NCI-H1048 (cell line): ENCODE data around the gene ZSWIM6.
A peak's percentile ranks its signal among the peaks of the same experiment; 100 is the strongest.

Source experiments
- DNase-seq: peaks from one replicate; lab custom pipeline; 2025; lab: John Stamatoyannopoulos, UW

The ZSWIM6 gene

DNA sequence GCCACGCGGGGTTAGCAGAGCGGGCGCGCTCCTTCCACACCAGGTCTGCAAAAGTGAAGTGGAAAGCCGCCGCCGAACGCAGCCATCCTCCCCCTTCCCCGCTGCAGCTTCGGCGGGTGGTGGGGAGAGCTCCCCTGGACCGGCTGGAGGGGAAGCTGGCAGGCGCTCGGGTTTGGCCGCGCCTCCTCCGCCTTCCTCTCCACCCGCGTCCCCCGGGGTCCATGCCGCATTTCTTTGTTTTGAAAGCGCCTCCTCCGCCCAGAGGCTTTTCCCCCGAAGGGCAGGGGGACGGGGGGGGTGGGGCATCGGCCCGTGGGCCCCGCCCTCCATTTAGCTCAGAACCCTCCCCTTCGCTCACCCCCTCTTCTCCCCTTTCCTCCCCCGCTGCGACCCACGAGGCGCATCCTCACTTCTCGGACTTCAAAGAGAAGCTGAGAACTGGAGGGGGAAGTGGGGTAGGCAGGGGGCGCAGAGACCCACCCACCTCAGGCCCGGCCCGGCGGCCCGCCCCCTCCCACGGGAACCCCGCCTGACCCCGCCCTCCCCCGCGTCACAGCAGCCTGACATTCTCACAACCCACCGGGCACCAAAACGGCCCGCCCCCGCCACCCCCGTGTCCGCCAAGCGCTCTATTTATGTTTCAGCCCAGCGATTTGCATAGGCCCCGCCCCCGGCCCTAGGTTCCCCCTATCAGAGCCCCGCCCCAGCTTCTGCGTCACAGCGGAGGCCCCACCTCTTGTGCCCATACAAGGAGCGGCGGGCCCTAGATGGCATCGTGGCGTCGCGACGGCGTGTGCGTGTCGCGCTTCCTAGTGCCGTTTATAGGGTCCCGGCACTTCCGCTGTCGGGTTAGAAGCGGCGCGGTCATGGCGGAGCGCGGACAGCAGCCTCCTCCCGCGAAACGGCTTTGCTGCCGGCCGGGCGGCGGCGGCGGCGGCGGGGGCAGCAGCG lies at the start of gene ZSWIM6:
Gene ZSWIM6 (plus strand): TSS at position 852 of the 951 bp plus-strand sequence. CDS start 15 bp downstream, at position 867.
- peak; percentile 98 for DNase-seq

DNA sequence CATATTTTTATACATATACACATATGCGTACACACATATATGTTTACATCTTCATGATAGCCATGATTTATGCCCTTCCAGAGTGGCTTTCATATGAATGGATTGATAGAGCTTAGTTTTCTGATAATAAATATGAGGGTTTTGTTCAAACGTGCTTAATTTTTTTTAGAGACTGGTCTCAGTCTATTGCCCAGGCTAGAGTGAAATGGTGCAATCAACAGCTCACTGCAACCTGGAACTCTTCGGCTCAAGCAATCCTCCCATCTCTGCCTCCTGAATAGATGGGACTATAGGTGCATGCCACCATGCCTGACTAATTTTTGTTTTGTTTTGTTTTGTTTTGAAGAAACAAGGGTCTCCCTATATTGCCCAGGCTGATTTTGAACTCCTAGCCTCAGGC lies 48.6 kb upstream of the ZSWIM6 start:
- no peak for DNase-seq

DNA sequence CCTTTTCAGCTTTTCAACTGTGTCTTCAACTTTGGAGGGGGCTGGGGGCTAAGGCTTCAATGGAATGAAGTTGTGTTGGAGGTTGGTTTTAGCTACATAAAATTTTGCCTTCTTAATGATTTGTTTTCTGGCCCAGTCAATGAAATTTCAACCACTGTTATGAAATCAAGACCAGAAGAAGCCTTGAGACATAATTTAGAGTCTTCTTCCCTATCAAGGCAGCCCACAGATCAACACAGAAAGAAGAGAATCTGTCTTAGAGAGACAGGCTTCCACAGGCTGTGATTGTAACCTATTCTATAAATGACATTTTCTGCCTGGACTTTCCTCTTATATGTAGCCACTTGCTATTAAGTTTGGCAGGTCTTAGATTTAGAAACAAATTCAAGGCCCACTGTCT lies 46.5 kb upstream of the ZSWIM6 start:
- no peak for DNase-seq

DNA sequence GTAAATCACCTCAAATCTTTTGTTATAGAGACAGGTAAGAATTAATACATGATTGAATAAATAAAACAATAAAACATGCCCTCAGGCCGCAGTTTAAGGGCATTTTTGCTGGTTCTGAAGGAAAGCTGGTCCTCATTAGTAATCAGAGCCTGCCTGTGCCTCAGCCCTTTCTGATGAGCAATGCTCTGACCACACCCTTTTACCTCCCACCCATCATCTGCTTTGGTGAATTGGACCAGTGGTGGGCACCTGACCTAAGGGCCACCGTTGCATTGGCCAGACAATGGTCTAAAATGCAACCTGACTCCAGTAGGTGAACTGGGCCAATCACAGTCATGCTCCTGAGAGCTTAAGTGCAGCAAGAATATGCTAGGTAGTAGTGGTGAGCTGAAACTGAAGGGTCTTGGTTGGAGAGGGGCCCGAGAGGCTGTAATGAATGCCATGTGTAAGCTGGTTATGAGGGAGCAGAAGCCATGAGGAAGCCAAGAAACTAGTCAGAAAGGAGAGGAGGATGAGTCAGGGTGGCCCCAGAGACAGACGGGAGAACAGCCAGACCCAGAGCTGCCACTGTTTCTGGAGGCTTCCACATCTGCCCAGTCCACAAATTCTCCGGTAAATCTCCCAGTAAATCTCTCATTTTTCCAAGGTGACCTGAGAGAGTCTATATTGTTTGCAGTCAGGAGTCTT lies 45.5 kb upstream of the ZSWIM6 start:
- DNase-seq, result no peak

DNA sequence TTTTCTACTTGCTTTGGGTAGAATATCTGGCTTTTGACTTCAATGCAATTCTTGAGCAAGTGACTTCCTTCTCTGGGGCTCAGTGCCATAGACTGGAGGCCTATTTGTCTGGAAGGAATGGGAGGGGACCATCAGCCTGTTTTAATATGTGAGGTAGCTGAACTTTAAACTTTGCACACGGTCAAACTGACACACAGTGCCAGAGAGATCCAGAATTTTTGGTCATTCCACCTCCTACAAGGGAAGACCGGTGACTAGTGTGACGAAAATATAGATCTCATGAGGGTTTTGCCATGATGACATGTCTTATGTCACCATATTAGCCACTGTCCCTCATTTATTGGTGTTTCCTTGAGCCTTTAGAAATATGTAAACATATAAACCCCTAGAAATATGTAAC lies 44.6 kb upstream of the ZSWIM6 start:
- no peak for DNase-seq

DNA sequence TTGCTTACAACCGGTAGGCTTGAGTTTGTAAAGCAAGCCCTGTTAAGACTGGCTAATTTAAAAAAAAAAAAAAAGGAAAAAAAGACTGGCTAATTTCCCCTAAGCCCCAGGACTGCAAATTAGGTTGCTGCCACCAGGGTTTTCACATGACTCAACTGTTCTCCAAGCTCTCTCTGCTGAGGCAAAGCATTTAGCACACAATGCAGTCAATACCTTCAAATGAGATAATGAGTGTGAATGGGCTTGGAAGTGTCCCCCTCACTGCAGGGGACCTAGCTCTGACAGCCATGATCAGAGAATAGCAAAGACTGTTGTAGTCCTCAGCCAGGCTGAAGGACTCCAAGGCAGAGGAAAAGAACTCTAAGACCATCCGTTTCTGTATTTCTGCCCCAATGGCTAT lies 42.8 kb upstream of the ZSWIM6 start:
- DNase-seq, result no peak

DNA sequence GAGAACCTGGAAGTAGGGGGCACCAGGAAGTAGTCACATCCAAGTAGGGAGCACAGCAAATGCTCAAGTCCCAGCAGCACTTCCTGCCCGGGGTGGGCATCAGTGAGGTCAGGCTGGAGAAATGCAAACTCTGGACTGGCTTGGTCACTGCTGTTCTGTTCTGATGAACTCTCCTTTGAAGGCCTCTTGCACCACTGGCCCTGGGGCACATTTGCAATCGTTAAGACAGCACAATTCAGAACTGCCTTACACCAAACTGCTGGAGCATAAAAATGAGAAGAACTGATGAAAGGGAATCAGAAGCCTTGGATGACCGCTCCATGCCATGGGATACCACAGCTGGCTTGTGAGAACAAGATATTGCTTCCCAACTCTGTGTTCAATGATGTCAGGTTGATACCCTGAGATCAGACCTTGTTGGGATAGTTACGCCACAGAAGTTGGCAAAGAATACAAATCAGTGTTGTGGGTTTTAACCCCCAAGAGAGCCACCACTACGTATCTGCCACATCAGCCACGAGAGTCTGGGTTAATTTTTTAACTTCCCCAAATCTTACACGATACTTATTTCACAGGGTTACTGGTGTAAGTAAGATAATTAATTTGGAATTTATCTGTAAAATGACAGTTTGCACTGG lies 42.3 kb upstream of the ZSWIM6 start:
- DNase-seq, result no peak

DNA sequence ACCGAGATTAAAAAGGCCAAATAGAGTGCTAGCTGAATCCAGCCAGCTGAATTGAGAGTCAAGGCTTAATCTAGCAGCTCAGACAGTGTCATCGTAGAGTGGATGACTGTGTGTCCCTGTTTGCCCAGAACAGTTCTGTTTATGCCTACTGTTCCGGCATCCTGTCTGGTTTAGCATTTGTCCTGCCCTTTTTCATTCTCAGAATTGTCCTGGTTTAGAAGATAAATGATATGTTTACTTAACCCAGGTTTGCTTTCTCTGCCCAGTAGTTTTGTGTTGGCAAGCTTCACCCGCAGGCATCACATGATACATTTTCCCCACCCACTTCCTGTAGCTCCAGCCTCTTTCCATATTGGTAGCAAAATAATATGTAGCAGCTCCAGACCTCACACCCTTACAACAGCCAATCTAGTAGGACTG lies 41.3 kb upstream of the ZSWIM6 start:
- no peak for DNase-seq

DNA sequence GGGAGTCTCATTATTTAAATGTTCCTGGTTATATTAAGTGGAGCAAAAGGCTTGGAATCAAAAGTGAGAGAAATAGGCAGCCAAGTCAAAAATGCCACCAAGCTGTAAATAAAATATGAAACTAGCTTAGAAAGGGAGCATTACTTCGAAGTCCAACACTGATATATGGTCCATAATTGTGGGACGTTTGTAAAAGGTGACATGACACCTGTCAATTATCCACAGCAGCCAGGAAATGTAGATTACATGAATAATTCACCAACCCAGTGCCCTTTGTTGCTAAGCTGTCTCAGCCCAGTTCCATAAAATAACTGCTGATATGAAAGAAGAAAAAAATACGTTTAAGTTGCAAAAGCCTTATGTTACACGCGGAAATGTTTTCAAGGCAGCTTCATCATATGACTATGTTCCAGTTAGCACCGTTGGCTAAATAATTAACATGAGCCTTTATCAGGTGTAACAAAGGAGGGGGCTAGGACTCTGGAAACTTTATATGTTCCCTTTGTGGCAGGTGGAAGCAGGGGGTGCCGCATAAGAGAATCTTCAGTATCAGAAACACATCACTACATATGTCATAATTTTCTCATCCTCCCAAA lies 39.9 kb upstream of the ZSWIM6 start:
- no peak for DNase-seq

DNA sequence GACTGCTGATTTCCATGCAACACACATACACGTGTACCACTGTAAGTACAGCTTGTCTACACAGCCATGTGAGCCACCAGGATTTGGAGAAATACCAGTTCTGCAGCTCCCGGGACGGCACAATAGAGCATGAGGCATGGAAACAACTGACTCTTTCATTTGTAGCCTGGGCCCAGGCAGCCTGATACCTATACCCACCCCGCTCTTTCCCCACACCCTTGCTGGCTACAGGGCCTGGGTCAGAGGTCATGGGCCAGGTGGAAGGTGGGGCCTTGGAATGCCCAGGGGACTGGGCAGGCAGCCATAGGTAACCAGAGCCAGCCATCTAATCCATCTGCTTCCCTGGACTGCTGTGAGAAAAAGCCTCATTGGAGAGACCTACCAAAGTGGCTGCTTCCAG lies 39.0 kb upstream of the ZSWIM6 start:
- DNase-seq, result no peak

DNA sequence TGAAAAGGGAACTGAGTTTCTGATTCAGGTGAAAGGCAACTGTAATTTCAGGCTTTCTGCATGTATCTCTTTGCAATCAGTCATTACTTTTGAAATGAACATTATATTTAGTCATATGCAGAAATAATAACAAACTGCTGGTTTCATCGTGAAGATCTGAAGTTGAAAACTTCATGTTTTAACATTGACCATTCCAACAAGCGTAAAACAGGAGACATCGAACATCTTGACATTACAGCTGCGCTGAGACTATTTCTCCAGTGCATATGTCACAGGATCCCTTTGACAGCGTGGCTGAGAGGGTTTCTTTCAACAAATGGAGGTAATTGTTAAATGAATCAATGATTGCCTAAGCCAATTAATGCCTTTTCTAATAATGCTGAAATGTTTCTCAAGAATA lies 38.2 kb upstream of the ZSWIM6 start:
- DNase-seq, result no peak

DNA sequence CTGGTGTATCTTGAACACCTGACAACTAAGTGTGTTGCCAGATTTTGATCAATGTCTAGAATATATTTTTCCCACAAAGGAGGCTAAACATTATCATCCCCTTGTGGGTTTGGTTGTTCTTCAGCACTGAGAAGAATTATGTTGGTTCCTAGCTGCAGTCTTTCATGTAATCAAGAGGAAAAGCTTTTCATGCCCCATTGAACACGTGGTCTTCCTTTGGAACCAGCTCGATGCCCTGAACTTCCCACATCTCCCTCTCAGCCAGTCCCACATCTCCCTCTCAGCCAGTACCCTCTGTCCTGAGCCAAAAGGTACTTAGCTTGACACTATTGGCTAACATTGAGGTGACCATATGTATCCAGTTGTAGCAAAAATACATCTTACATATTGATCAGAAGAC lies 36.7 kb upstream of the ZSWIM6 start:
- no peak for DNase-seq

DNA sequence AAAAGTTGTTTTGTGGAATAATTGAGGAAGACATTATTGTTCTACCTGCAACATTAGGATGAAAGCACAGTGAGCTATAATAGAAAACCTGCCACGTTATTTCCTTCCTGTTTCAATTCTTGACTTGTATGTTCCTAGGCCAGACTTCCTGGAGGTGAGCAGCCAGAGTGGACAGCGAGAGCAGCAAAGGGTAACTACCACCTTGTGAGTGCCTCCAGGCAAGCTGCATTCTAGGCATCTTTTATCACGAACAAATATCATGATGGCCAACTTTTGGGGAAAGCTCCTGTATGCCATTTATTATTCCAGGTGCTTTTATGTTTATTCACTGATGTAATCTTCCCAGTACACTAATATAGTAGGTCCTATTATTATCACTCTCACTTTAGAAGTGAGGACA lies 34.0 kb upstream of the ZSWIM6 start:
- DNase-seq, result no peak

DNA sequence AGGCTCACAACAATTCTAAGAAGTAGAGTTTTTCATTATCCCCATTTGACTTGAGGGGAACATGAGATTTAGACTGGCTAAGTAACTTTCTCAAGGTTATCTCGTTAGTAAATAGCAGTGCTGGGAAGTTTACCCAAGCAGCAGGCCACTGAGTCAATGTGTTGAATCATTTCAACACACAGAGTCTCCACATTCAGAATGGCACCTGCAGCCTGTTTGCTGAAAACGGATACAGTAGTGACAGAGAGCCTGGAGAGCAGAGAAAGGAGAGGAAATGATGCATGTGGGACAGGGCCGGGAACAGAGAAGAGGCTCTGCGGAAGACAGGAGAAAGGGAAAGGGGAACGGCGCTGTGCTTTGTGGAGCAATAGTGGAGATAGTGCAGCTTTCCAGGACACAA lies 33.5 kb upstream of the ZSWIM6 start:
- no peak for DNase-seq

DNA sequence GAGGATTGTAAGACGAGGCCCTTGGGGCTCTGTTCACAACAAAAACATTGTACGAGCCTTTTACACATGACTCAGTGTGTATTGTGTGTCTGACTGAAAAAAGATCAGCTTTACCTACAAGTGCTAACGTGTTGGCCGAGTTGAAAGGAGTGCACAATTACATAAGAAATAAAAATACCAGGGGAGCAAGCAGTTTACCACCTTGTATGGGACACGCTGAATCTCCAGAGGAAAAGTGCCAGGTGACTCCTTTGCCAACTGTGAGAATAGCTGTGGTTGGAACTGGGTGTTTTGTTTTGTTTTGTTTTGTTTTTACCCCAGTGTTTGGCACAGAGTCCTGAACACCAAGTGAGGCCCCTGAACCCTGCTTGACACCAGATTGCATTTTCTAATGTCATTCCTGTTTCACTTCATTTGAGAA lies 32.8 kb upstream of the ZSWIM6 start:
- DNase-seq, result no peak

DNA sequence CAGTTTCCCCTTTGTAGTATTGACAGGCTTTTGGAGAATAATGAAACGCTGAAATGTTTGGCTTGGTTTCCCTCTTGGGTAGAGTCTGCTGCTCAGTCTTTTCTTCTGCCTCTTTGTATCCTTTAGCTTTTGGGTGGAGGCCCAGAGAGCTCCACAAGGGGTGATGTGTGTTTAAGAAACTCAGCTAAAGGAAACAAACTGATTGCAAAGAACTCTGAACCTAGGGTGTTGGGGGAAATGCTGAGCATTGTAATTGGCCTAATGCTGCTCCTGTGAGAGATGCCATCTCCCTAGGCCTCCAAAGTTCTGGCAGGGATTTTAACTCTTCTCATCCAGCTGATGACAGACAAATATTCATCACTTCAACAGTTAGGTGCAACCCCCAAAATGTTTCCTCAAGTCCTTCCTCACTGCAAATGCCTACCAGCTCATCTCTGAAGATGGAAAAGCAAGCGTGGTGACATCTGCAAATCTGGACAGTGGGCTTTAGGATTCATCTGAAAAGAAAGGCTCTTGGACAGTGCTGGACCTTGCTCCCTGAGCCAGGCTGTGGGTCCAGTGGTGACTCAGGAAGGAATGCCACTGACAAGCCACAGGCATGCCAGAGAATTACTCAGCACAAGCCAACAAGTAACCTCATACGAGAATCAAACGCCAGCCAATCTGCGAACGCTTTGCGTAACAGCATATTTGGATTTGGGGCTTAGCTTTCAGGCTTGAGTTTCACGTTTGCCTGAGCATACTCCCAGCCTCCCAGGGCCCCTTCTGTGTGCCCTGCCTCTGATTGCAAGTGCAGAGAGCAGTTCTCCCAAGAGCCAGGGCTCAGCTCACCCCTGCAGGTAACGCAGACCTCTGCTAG lies 30.5 kb upstream of the ZSWIM6 start:
- DNase-seq, result no peak

DNA sequence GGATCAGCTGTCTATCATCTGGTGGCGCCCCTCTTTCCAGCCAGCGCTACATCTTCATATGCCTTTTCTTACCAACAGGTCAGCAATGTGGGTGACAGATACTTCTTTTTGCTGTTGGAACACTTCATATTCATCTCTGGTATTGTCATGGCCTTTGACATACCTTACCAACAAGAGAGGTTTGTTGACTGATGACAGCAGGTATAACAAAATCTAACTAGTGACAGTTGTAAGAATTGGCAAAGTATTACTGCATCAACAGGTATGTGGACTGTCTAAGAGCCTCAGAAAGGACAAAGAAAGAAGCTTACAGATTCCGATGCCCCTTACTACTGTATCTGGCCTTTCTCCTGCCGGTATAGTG lies 29.9 kb upstream of the ZSWIM6 start:
- no peak for DNase-seq

DNA sequence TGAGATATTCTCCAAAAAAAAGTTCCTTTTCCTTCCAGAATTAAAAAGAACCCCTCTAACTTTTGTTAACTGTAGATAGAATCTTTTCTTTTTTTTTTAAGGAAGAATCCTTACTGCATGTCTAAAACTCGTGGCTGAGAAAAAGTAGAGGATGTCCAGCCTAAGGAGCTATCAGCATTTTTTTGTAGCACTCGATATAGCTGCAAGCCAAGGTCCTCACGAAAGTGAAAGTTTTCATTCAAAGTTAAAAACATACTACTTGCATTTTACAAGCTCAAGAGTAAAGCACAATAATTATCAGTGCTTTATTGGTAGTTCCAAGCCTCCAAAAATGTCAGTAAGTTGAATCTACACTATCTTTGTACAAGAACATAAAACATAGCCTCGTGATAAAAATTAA lies 28.7 kb upstream of the ZSWIM6 start:
- DNase-seq, result no peak

DNA sequence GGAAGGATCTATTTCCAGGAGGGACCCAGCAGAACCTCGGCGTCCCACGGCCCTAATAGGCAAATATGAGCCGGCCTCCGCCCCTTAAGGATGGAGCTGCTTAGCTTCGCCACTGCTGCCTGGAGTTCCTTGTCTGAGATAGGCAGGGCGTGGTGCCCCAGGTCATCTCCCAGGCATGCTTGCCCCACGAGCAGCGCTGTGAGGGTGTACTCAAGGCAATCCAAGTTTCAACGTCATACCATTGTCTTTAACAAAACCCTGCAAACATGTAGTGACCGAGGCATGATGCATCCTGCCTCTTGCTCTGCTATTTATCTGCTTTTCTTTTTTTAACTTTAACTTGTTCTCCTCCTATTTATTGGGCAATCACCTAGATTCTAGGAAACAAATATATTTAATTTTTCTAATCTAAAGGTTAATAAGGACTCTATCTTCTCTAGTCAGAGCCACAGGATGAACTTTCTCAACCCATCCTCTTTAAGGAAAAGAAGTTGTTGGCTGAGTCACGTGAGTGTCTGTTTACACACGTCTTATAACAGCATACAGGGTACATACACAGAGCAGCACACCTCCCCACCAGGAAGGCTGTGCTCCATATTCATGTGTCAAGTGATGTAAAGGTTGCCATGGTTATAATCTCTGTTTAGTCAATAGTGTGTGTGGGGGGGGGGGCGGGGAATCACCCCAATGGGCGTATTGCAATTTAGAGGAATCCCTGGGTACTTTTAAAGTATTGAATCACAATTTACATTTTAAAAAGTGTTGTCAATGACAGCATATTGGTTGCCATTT lies 27.3 kb upstream of the ZSWIM6 start:
- no peak for DNase-seq

DNA sequence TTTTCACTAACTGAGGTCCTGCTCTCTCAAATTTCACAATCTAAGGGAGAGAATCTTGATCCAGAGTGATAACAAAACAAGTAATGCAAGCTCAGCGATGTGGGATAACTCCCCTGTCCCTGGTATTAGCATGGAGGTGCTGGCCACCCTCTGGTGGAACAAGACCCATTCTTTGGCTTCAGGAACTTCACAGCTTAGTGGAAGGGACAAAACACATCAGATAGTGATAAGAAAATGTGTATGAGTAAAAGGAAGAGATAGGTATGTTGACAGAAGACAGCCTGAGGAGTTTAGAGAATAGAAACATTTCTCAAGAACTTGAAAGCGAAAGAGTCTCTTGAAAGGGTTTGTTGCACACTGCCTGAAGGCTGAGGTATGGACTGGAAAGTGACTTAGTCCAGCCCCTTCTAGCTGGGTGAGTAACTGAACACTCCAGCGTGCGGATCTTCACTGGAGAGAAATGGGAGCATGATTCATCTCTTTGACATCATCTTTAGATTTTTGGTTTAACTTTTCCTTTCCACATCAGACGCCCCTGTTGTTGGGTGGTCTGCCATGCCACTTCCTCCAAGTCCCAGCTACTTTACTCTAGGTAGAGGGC lies 25.4 kb upstream of the ZSWIM6 start:
- no peak for DNase-seq
